ENCODE results near the gene DGKE. TPM values are rescaled to one million over a fixed set of nuclear protein-coding genes. Genes with fewer than 3 reads are reported as not detected.

Gene DGKE
- polyA plus RNA-seq, 1 donor from 2014 or later = 16.6 TPM

DNA sequence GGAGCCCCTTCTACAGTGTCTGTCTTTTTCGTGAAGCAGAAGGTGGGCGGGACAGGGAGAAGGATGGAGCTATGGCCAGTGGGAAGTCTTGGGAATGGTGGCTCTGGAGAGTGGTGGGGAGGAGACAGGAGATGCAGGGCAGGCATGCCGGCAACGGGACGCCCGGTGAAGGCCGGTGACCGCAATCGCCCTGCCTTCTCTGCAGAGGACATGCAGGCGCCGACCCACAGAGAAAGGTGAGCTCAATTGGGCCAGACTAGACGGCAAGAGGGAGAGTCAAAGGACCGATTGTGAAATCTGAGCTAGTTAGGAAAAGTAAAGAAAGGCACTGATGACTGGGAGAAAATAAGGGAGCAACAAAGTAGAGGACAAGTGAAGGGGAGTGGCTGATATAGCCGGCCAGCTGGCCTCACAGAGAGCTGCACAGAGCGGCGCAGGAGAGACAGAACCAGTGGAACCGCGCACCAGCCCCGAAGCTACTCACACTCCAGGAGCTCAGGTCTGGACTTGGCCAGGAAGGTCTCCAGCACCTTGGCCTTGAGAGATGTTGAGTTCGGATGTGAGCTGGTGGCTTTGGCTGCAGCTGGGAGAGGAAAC, 61.0 kb downstream of the DGKE start:
- H2AFZ ChIP-seq (ENCODE audit: low read depth, low read length) = no peak overlapping the region

DNA sequence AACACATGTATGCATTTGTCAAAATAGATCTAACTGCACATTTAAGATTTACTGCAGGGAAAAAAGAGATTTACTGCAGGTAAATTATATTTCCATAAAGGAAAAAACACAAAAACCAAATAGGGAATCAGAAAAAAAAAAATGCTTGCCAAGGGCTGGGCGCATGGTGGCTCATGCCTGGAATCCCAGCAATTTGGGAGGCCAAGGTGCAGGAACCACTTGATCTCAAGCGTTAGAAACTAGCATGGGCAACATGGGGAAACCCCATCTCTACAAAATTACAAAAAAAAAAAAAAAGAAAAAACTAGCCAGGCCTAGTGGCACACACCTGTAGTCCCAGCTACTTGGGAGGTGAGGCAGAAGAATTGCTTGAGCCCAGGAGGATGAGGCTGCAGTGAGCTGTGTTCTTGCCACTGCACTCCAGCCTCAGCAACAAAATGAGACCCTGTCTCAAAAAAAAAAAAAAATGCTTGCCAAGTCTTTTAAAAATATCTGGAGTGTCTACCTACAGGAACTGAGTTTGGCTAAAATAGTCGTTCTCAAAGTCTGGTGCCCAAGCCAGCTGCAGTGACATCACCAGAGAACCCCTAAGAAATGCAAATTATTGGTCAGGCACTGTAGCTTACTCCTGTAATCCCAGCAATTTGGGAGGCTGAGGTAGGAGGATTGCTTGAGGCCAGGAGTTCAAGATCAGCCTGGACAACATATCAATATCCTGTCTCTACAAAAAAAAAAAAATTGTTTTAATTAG, 62.4 kb downstream of the DGKE start:
- no peak for TF ChIP-seq POLR2AphosphoS5 (IDR thresholded peaks at IDR 0.05)
- no peak for TF ChIP-seq REST (IDR thresholded peaks at IDR 0.05; ENCODE audit: borderline replicate concordance)
- TF ChIP-seq EP300 (conservative IDR thresholded peaks at IDR 0.05; ENCODE audit: poor library complexity, severe bottlenecking) = no peak
- TF ChIP-seq MXI1 (conservative IDR thresholded peaks at IDR 0.05; ENCODE audit: poor library complexity, severe bottlenecking) = no peak
- no peak for TF ChIP-seq RAD21 (conservative IDR thresholded peaks at IDR 0.05)
- no peak for TF ChIP-seq TAF1 (IDR thresholded peaks at IDR 0.05; ENCODE audit: low read depth)
- TF ChIP-seq EZH2 (IDR thresholded peaks at IDR 0.05; ENCODE audit: borderline replicate concordance, insufficient read depth, low read length, poor library complexity, severe bottlenecking) = no peak
- TF ChIP-seq SMC3 (conservative IDR thresholded peaks at IDR 0.05; ENCODE audit: poor library complexity) = no peak
- no peak for TF ChIP-seq CTCF (IDR thresholded peaks at IDR 0.05; ENCODE audit: poor library complexity, severe bottlenecking)
- Histone ChIP-seq H2AFZ (ENCODE audit: low read depth, low read length) (no peak overlapping the region), H4K20me1 (ENCODE audit: insufficient read depth) (no peaks in the 10 kb centered on the region), H3K9ac (ENCODE audit: low read length) (no peak overlapping the region), H3K4me3 (ENCODE audit: low read length) (no peak overlapping the region), H3F3A (ENCODE audit: insufficient read depth, low read length, poor library complexity, severe bottlenecking) (no peaks in the 10 kb centered on the region), H3K4me2 (ENCODE audit: low read length) (no peak overlapping the region), H3K9me3 (ENCODE audit: low read length) (no peaks in the 10 kb centered on the region), H3K9me2 (ENCODE audit: insufficient read depth, low read length) (no peaks in the 10 kb centered on the region), H3K27me3 (ENCODE audit: insufficient read depth, low read depth, low read length) (no peaks in the 10 kb centered on the region), H3K27ac (ENCODE audit: low read length) (no peak overlapping the region), H3K36me3 (ENCODE audit: insufficient read depth, low read length) (no peaks in the 10 kb centered on the region), H3K79me2 (replicated peaks; ENCODE audit: insufficient read depth, low read length) (no peaks in the 10 kb centered on the region)

More for the DNA sequence above, 61.0 kb downstream of the DGKE start:
- H3K4me3 ChIP-seq (ENCODE audit: low read length) = no peak overlapping the region
- no peak overlapping the region for H3K4me2 ChIP-seq (ENCODE audit: low read length)
- no peaks in the 10 kb centered on the region for H3F3A ChIP-seq (ENCODE audit: insufficient read depth, low read length, poor library complexity, severe bottlenecking)
- TF ChIP-seq RAD21 (conservative IDR thresholded peaks at IDR 0.05) (no peak), CTCF (IDR thresholded peaks at IDR 0.05; ENCODE audit: poor library complexity, severe bottlenecking) (no peak), EZH2 (IDR thresholded peaks at IDR 0.05; ENCODE audit: borderline replicate concordance, insufficient read depth, low read length, poor library complexity, severe bottlenecking) (no peak), EP300 (conservative IDR thresholded peaks at IDR 0.05; ENCODE audit: poor library complexity, severe bottlenecking) (no peak), POLR2AphosphoS5 (IDR thresholded peaks at IDR 0.05) (no peak), SMC3 (conservative IDR thresholded peaks at IDR 0.05; ENCODE audit: poor library complexity) (no peak), MXI1 (conservative IDR thresholded peaks at IDR 0.05; ENCODE audit: poor library complexity, severe bottlenecking) (no peak), TAF1 (IDR thresholded peaks at IDR 0.05; ENCODE audit: low read depth) (no peak)
- no peaks in the 10 kb centered on the region for H3K36me3 ChIP-seq (ENCODE audit: insufficient read depth, low read length)
- H4K20me1 ChIP-seq (ENCODE audit: insufficient read depth) = no peaks in the 10 kb centered on the region
- no peak overlapping the region for H3K9ac ChIP-seq (ENCODE audit: low read length)
- H3K9me3 ChIP-seq (ENCODE audit: low read length) = no peaks in the 10 kb centered on the region
- H3K27me3 ChIP-seq (ENCODE audit: insufficient read depth, low read depth, low read length) = no peaks in the 10 kb centered on the region
- H3K27ac ChIP-seq (ENCODE audit: low read length) = no peak overlapping the region
- H3K9me2 ChIP-seq (ENCODE audit: insufficient read depth, low read length) = no peaks in the 10 kb centered on the region
- H3K79me2 ChIP-seq (replicated peaks; ENCODE audit: insufficient read depth, low read length) = no peaks in the 10 kb centered on the region

All from neural cell (in vitro differentiated cells).